Activated CD8-positive, alpha-beta memory T cell treated with anti-CD3 and anti-CD28 coated beads, Interleukin-2, amount 50 U/mL, for 24 hours (primary cell): ENCODE results near the gene HIP1.
"Not testable (repeated sequence)": the region's sequence is repeated elsewhere in the genome, so short reads cannot be mapped to it uniquely, and the experiment has no call there.

Experiments
- DNase-seq: peaks from one replicate; pipeline ENCODE4 v3.0.0-alpha.2; 2020; ENCODE audit errors: extremely low read depth

Gene HIP1

DNA sequence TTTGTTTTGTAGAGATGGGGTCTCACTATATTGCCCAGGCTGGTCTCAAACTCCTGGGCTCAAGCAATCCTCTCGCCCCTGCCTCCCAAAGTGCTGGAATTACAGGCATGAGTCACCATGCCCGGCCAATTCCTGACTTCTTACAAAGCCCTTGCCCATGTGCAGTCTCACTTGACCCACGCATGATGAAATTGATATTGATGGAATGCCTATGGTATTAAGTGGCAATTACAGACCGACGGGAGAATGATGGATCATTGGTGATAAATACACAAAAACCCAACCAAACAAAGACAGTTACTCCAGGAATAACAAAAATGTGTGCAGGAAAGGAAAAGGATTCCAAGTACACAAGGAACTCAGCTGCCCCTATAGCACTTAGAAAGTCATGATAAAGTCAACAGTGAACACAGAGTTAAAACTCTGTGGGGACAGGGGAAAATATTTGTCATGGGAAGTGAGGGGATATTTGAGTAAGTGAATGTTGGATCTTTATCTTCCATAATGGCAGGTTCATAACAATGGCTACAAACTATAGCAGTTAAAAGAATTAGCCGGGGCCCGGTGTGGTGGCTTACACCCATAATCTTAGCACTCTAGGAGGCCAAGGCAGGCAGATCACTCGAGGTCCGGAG is 21.6 kb downstream of the HIP1 start:
- DNase-seq = no peak

DNA sequence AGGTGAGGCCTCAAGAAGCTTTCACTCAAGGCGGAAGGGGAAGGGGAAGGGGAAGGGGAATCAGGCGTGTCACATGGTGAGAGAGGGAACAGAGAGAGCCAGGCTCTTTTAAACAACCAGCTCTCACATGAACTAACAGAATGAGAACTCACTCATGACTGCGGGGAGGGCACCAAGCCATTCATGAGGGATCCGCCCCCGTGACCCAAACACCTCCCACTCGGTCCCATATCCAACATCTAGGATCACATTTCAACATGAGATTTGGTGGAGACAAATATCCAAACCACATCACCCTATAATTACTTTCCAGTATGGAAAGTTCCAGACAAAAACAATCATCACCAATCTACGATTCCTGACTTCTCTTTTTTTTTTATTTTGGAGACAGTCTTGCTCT is 22.9 kb downstream of the HIP1 start:
- DNase-seq = no peak

DNA sequence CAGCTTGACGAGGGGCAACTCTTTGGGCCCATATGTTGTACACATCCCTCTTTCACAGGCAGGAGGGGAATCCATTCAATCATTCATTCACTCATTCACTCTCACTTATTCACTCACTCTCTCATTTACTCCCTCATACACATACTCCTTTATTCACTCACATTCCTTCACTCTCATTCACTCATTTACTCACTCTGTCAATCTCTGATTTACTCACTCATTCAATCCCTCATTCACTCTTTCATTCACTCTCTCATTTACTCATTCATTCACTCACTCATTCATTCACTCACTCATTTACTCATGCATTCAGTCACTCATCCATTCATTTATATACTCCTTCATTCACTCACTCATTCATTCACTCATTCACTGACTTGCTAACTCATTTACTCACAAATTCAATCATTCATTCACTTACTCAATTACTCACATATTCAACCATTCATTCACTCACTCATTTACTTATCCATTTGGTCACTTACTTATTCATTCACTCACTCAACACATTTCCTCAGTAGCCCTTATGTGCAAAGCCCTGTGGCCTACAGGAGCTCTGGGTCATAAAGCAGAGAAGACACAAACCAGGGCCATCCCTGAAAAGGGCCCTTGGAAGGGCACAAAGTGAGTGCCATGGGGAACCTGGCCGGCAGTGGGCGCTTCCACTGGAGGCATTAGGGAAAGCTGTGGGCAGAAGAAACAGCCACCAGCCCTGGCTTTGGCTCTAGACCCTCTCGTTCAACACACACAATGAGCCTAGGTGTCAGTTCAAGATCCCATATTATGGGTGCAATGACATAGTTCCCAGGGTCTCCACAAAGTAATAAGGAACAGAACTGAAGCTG is 26.0 kb downstream of the HIP1 start:
- DNase-seq = no peak

DNA sequence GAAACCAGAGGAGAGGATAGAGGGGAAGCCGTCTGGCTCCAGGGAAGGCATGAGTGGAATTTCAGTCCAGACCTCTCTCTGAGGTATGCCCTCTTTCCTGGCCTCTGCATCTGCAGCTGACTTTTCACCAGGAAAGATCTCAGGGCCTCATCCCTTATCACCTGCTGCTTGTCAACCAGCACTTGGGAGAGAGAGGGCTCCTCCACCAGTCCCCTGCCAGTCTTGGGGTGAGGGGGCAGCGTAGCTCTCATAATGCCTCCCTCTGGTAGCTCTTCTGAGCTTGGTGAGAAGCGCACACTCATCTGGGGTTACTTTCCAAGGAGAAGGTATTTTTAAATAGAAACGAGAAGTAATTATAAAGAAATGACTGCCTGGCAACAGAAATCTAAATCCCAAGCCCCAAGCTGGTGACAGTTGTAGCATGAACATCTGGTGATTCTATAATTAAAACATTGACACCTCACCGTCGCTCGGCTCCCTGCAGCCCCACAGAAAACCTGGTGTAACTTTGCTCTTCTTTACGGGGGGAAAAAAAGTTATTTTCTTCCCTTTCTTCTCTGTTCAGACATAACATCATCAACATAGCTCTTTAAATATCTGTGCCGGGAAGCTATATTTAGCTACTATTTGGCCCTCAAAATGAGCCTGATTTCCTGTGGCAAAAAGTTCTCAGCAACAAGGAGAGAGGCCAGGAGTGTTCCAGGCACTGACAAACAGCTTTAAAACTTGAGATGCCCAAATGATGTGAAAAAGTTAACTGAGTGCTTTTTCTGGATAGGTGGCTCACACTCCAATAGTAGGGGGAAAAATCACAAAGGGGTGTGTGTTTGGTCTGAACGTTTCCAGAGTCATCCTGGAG is 26.9 kb downstream of the HIP1 start:
- no peak for DNase-seq

DNA sequence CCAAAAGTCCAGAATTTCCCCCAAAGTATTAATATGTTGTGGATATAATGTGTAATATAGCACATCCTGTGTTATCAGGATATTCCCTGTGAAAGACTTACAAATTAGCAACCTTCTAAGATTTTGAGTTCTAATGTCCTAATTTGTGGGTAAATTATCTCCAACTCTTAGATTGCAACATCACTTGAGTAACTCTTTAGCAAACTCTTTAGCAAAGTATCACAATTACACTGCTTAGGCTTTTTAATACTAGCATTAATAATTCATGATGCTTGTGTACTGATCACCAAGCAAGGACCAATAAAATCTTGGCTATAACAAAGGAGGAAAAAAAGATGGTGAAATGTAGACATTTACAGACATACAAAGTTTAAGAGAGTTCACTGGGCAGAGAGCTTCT is 27.7 kb downstream of the HIP1 start:
- no peak for DNase-seq

DNA sequence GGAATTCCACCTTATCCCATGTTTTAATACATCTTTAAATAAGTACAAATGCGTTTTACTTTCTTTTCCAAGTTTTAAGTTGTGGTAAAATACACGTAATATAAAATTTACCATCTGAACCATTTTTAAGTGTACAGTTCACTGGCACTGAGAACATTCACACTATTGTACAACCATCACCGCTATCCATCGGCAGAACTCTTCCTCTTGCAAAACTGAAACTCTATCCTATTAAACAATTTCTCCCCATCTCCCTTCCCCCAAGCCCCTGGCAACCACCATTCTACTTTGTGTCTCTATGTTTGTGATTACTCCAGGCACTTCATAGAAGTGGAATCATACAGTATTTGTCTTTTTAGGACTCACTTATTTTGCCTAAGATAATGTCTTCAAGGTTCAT is 33.8 kb downstream of the HIP1 start:
- no peak for DNase-seq

DNA sequence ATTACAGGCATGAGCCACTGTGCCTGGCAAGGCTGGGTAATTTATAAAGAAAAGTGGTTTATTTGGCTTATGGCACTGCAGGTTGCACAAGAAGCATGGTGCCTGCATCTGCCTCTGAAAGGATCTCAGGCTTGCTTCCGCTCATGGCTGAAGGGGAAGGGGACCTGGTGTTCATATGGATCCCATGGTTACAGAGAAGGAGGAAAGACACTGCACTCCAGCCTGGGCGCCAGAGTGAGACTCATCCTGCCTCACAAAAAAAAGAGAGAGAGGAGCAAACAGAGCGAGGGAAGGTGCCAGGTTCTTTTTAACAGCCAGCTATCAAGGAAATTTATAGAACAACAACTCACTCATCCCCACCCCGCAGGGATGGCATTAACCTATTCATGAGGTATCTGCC is 36.2 kb downstream of the HIP1 start:
- no peak for DNase-seq

DNA sequence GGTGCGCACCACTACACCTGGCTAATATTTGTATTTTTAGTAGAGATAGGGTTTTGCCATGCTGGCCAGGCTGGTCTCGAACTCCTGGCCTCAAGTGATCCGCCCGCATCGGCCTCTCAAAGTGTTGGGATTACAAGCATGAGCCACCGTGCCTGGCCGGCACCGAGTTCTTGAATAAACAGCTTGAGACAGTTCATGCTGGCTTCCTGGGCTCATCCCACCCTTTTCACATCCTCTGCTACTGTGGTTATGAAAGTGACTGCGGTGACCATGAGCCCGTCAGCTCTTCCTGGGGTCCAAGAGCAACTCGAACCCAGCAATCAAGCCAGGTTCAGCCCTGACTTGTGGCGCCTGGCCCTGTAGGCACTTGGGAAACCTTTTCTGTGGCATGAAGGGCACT is 38.7 kb downstream of the HIP1 start:
- no peak for DNase-seq

DNA sequence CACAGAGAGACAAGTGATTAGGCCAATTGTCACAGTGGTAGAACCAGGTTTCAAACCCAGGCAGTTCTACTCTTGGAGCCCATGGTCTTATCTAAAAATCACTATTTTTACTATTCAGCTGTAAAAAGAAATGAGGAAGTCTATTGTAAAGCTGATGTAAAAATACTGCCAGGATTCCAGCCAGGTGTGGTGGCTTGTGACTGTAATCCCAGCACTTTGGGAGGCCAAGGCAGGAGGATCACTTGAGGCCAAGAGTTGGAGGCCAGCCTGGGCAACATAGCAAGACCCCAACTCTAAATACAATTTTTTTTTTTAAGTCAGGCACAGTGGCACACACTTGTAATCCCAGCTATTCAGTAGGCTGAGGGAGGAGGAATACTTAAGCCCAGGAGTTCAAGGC is 40.4 kb downstream of the HIP1 start:
- DNase-seq = no peak

DNA sequence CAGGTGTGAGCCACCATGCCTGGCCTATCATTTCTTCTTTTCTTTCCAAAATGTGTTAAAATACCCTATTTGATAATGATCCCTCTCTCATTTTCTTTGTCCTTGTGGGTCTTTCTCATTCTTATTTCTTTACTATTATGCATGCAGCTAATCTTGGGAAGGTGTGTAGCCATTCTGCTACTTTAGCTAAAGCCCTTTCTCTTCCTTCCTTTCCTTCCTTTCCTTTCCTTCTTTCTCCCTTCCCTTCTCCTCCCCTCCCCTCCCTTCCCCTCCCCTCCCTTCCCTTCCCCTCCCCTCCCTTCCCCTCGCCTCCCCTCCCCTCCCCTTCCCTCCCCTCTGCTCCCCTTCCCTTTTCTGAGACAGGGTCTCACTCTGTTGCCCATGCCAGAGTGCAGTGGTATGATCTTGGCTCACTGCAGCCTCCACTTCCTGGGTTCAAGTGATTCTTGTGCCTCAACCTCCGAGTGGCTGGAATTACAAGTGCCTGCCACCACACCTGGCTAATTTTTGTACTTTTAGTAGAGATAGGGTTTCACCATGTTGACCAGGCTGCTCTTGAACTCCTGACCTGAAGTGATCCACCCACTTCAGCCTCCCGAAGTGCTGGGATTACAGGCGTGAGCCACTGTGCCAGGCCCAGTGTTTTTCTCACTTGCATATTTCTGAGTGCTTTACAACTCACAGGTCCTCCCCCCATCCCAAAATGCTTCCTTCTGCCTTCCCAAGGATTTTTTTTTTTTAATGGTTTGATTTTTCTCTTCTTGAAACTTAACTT is 42.3 kb downstream of the HIP1 start:
- DNase-seq = no peak

DNA sequence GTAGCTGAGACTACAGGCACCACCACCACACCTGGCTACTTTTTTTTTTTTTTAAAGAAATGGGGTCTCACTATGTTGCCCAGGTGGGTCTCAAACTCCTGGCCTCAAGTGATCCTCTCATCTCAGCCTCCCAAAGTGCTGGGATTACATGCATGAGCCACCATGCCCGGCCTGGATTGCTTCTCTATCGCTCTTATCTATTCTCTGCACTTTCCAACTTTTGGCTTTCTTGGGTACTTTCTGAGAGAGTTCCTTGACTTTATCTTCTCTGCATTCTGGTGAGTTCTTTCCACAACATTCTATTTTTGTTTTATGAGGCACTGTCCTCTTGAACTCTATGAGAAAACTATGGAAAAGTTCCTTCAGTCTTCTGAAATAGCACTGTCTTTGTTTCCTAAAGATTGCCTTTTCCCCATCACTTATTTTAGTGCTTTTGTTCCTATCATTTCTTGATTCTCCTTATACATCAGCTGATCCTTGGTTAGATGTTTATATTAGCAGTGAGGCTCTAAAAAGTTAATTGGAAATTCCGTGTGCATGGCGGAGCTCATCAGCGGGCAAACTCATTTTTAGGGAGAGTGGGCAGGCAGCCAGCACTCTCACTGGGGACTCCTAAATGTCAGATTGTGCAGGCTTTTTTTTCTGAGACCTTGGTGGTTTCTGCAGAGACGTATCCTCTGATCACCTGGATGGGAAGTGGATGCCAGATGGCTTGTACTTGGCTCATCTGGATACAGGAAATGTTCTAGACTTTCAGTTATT is 43.9 kb downstream of the HIP1 start:
- no peak for DNase-seq

DNA sequence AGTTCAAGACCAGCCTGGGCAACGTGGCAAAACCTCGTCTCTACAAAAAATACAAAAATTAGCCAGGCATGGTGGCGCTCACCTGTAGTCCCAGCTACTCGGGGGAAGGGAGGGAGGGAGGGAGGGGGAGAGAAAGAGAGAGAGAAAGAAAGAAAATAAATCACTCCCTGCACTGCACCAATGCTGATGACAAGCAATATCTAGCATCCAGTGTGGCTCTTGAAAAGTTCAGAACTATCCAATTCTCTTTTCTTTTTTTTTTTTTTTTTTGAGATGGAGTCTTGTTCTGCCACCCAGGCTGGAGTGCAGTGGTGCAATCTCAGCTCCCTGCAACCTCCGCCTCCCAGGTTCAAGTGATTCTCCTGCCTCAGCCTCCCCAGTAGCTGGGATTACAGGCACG is 45.1 kb downstream of the HIP1 start:
- DNase-seq = not testable (repeated sequence)

DNA sequence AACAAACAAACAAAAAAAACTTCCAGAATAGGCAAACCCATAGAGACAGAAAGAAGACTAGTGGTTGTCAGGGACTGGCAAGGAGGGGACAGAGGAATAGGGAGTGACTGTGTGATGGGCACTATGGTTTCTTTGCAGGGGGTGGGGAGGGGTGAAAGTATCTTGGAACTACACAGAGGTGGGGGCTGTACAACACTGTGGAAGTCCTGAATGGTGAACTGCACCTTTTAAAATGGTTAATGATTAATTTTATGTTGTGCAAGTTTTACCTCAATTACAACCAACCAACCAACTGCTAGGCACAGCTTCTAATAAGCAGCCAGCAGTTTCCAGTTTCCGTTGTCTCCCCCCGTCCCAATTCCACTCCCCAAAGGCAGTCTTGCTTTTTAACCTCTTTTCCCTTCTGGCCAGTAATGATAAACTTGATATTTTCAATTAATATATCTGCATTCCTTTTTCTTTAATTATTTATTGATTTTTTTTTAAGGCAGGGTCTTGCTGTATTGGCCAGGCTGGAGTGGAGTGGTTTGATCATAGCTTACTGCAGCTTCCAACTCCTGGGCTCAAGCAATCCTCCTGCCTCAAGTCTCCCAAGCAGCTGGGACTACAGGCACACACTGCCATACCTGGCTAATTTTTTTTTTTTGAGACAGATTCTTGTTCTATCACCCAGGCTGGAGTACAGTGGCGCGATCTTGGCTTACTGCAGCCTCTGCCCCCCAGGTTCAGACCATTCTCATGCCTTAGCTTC is 46.8 kb downstream of the HIP1 start:
- DNase-seq = no peak

DNA sequence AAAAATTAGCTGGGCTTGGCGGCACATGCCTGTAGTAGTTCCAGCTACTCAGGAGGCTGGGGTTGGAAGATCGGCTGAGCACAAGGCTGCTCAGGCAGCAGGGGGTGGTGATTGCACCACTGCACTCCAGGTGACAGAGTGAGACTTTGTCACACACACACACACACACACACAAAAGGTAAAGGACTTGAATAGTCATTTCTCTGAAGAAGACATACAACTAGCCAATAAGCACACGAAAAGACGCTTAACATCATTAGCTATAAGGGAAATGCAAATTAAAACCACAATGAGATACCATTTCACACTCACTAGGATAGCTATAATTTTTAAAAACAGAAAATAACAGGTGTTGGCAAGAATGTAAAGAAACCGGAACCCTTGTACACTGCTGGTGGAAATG is 48.6 kb downstream of the HIP1 start:
- no peak for DNase-seq

DNA sequence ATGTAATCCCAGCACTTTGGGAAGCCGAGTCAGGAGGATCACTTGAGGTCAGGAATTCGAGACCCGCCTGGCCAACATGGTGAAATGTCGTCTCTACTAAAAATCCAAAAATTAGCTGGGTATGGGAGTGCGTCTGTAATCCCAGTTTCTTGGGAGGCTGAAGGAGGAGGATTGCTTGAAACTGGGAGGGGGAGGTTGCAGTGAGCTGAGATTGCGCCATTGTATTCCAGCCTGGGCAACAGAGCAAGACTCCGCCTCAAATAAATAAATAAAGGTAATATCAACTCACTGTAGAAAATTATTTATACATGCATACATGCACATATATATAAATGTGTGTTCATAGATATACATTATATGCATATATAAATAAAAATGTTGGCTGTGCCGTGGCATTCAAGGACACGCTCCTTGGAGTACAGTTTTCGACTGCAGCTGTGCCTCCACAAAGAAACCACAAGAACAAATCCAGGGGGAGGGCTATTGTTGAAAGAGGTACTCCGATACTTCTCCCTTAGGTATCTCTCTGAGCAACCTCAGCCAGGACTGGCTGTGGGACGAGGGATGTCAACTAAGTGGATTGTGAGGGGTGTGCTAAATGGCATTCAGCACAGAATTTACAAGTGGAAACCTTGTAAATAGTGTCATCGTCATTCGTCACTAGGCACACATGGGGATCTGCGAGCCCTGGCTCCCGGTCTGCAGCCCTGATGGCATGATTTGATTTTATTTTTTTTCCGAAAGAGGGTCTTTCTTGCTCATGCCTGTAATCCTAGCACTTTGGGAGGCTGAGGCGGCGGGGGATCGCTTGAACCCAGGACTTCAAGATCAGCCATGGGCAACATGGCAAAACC is 49.3 kb downstream of the HIP1 start:
- no peak for DNase-seq

DNA sequence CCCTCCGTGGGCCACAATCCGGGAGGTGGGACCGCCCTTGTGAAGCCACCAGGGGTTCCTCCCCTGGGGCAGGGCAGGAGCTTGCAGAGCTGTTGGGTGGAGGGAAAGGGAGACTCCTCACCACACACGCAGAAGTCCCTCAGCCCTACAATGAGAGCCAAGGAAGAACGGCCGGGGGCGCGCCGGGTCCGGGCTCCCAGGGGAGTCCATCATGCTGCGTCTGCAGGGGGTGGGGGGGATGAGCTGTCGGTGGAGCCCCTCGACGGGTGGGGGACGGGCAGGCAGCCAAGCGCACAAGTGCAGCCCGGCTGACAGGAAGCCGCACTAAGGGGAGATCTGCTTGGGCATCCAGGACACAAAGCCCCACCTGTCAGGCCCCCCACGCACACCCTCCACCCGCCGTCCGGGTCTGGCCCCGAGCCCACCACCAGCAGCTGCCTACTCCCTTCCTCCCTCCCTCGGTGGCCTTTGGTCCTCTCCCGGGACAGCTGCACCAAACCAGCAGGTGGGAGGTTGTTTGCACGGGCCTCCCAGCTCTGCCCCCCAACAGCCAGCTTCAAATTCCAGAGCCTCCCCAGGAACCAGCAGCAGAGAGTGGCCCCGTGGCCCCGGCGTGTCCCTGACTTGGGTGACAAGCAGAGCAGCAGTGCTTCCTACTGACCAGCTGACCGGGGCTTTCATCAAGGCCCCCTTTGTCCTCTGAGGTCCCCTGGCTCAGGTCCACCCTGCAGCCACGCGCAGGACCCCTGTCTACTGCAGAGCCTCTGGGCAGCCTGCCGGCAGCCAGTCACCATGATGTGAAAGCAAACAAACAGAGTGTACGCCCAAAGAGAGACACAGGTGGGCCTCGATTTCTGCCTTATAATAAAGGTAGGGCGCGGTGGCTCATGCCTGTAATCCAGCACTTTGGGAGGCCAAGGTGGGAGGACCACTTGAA is 50.3 kb downstream of the HIP1 start:
- DNase-seq = no peak

DNA sequence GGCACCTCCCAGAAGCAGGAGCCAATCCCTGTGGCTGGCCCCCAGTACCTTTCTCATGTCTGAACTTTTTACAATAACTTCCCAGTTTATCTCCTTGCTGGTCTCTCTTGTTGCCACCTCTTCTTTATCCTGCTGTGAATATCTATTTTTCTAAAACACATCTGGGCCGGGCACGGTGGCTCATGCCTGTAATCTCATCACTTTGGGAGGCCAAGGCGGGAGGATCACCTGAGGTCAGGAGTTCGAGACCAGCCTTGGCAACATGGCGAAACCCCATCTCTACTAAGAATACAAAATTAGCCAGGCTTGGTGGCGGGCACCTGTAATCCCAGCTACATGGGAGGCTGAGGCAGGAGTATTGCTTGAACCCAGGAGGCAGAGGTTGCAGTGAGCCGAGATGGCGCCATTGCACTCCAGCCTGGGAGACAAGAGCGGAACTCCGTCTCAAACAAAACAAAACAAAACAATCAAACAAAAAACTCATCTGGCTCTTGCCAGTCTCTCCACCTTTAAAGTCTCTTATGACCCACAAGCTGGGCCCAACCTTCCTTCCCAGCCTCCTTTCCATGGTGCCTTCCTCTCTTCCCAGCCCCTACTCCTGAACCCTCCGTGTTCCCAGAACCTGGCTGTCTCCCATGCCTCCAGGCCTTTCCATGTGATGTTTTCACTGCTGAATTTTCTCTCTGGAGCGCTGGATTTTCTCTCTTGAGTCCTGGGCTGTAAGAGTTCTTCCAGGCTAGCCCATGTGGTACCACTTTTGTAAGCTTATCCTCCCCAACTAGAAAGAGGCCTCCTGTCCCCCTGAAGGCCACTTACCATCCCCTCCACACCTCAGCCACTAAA is 51.3 kb downstream of the HIP1 start:
- no peak for DNase-seq
